ENCODE results near the gene PUS7L. TPM values are rescaled to one million over a fixed set of nuclear protein-coding genes. Genes with fewer than 3 reads are reported as not detected.
"Not testable (repeated sequence)": the region's sequence is repeated elsewhere in the genome, so short reads cannot be mapped to it uniquely, and the experiment has no call there.

Gene PUS7L
- total and polyA plus RNA-seq, 4 donors, result 1.5 to 27.0 (median 6.5) TPM

- no peak overlapping the region for H3K4me3 ChIP-seq
- ATAC-seq (ENCODE audit: insufficient read depth, low FRiP score) (no peak), DNase-seq (peak in 2 of 3 donors; percentile 16 to 24)
- no peaks in the 10 kb centered on the region for H3K4me1 ChIP-seq (ENCODE audit: control insufficient read depth in 5 of 5, insufficient read depth in 5 of 5, low read length in 5 of 5)
- 78 to 81% methylated on average over 2 of the region's 2 CpGs for WGBS, 2 donors
- TF ChIP-seq CTCF (IDR thresholded peaks at IDR 0.05; ENCODE audit: control extremely low read depth, extremely low read depth), result no peak
- H3K36me3 ChIP-seq (ENCODE audit: control insufficient read depth in 4 of 4, insufficient read depth in 4 of 4, low read length in 4 of 4), result peaks cover 0 to 8% (median 2%) of the 10 kb centered on the region in 4 donors
- no peaks in the 10 kb centered on the region for H3K27me3 ChIP-seq (ENCODE audit: control insufficient read depth in 3 of 3, insufficient read depth in 3 of 3, low read length in 2 of 3)
- H3K9me3 ChIP-seq (ENCODE audit: control insufficient read depth in 4 of 4, insufficient read depth in 3 of 4, low read length in 3 of 4), result no peaks in the 10 kb centered on the region
- H3K9ac ChIP-seq (ENCODE audit: insufficient read depth in 1 of 2, low read length in 2 of 2), result no peak overlapping the region
- H3K27ac ChIP-seq (ENCODE audit: low read depth in 1 of 2, low read length in 1 of 2), result no peak overlapping the region
Observed at GRCh38 chr12:43728117-43728516, 30.5 kb downstream of the PUS7L start.

GRCh38 chr12:43723134-43723533 is 35.5 kb downstream of the PUS7L start:
- H3K9me3 ChIP-seq (ENCODE audit: control insufficient read depth in 4 of 4, insufficient read depth in 3 of 4, low read length in 3 of 4), result no peaks in the 10 kb centered on the region
- H3K4me3 ChIP-seq, result no peak overlapping the region
- H3K9ac ChIP-seq (ENCODE audit: insufficient read depth in 1 of 2, low read length in 2 of 2), result no peak overlapping the region
- DNase-seq (no peak), ATAC-seq (ENCODE audit: insufficient read depth, low FRiP score) (no peak)
- H3K27ac ChIP-seq (ENCODE audit: low read depth in 1 of 2, low read length in 1 of 2), result no peak overlapping the region
- H3K36me3 ChIP-seq (ENCODE audit: control insufficient read depth in 4 of 4, insufficient read depth in 4 of 4, low read length in 4 of 4), result no peaks in the 10 kb centered on the region
- no peaks in the 10 kb centered on the region for H3K27me3 ChIP-seq (ENCODE audit: control insufficient read depth in 3 of 3, insufficient read depth in 3 of 3, low read length in 2 of 3)
- TF ChIP-seq CTCF (IDR thresholded peaks at IDR 0.05; ENCODE audit: control extremely low read depth, extremely low read depth), result no peak
- H3K4me1 ChIP-seq (ENCODE audit: control insufficient read depth in 5 of 5, insufficient read depth in 5 of 5, low read length in 5 of 5), result no peaks in the 10 kb centered on the region

- no peaks in the 10 kb centered on the region for H3K27me3 ChIP-seq (ENCODE audit: control insufficient read depth in 3 of 3, insufficient read depth in 3 of 3, low read length in 2 of 3)
- no peaks in the 10 kb centered on the region for H3K4me1 ChIP-seq (ENCODE audit: control insufficient read depth in 5 of 5, insufficient read depth in 5 of 5, low read length in 5 of 5)
- no peaks in the 10 kb centered on the region for H3K9me3 ChIP-seq (ENCODE audit: control insufficient read depth in 4 of 4, insufficient read depth in 3 of 4, low read length in 3 of 4)
- H3K4me3 ChIP-seq, result no peak overlapping the region
- ATAC-seq (ENCODE audit: insufficient read depth, low FRiP score) (no peak), DNase-seq (no peak)
- H3K27ac ChIP-seq (ENCODE audit: low read depth in 1 of 2, low read length in 1 of 2), result no peak overlapping the region
- H3K9ac ChIP-seq (ENCODE audit: insufficient read depth in 1 of 2, low read length in 2 of 2), result no peak overlapping the region
- TF ChIP-seq CTCF (IDR thresholded peaks at IDR 0.05; ENCODE audit: control extremely low read depth, extremely low read depth), result no peak
- no peaks in the 10 kb centered on the region for H3K36me3 ChIP-seq (ENCODE audit: control insufficient read depth in 4 of 4, insufficient read depth in 4 of 4, low read length in 4 of 4)
Observed at GRCh38 chr12:43722621-43723020, 36.0 kb downstream of the PUS7L start.

GRCh38 chr12:43711348-43711747 is 47.2 kb downstream of the PUS7L start:
- DNase-seq (no peak), ATAC-seq (ENCODE audit: insufficient read depth, low FRiP score) (no peak)
- no peaks in the 10 kb centered on the region for H3K36me3 ChIP-seq (ENCODE audit: control insufficient read depth in 4 of 4, insufficient read depth in 4 of 4, low read length in 4 of 4)
- no peak for TF ChIP-seq CTCF (IDR thresholded peaks at IDR 0.05; ENCODE audit: control extremely low read depth, extremely low read depth)
- H3K27ac ChIP-seq (ENCODE audit: low read depth in 1 of 2, low read length in 1 of 2), result no peak overlapping the region
- no peaks in the 10 kb centered on the region for H3K4me1 ChIP-seq (ENCODE audit: control insufficient read depth in 5 of 5, insufficient read depth in 5 of 5, low read length in 5 of 5)
- 34 to 72% methylated on average over 2 of the region's 2 CpGs for WGBS, 2 donors
- H3K9ac ChIP-seq (ENCODE audit: insufficient read depth in 1 of 2, low read length in 2 of 2), result no peak overlapping the region
- H3K9me3 ChIP-seq (ENCODE audit: control insufficient read depth in 4 of 4, insufficient read depth in 3 of 4, low read length in 3 of 4), result peaks cover 0 to 8% (median 0%) of the 10 kb centered on the region in 4 donors
- H3K4me3 ChIP-seq, result no peak overlapping the region
- H3K27me3 ChIP-seq (ENCODE audit: control insufficient read depth in 3 of 3, insufficient read depth in 3 of 3, low read length in 2 of 3), result no peaks in the 10 kb centered on the region

GRCh38 chr12:43703772-43704171 is 54.8 kb downstream of the PUS7L start:
- not testable (repeated sequence) for H3K9ac ChIP-seq (ENCODE audit: insufficient read depth in 1 of 2, low read length in 2 of 2); H3K36me3 ChIP-seq (ENCODE audit: control insufficient read depth in 4 of 4, insufficient read depth in 4 of 4, low read length in 4 of 4); H3K4me1 ChIP-seq (ENCODE audit: control insufficient read depth in 5 of 5, insufficient read depth in 5 of 5, low read length in 5 of 5); ATAC-seq (ENCODE audit: insufficient read depth, low FRiP score); H3K9me3 ChIP-seq (ENCODE audit: control insufficient read depth in 4 of 4, insufficient read depth in 3 of 4, low read length in 3 of 4); H3K27ac ChIP-seq (ENCODE audit: low read depth in 1 of 2, low read length in 1 of 2); H3K27me3 ChIP-seq (ENCODE audit: control insufficient read depth in 3 of 3, insufficient read depth in 3 of 3, low read length in 2 of 3); H3K4me3 ChIP-seq; DNase-seq
- WGBS, 2 donors, result 40 to 71% methylated on average over 2 of the region's 2 CpGs

GRCh38 chr12:43701194-43701593 is 57.4 kb downstream of the PUS7L start:
- H3K9ac ChIP-seq (ENCODE audit: insufficient read depth in 1 of 2, low read length in 2 of 2); H3K27ac ChIP-seq (ENCODE audit: low read depth in 1 of 2, low read length in 1 of 2); H3K4me3 ChIP-seq; H3K9me3 ChIP-seq (ENCODE audit: control insufficient read depth in 4 of 4, insufficient read depth in 3 of 4, low read length in 3 of 4); H3K36me3 ChIP-seq (ENCODE audit: control insufficient read depth in 4 of 4, insufficient read depth in 4 of 4, low read length in 4 of 4); ATAC-seq (ENCODE audit: insufficient read depth, low FRiP score); H3K4me1 ChIP-seq (ENCODE audit: control insufficient read depth in 5 of 5, insufficient read depth in 5 of 5, low read length in 5 of 5); H3K27me3 ChIP-seq (ENCODE audit: control insufficient read depth in 3 of 3, insufficient read depth in 3 of 3, low read length in 2 of 3); DNase-seq: not testable (repeated sequence)
- 65 to 71% methylated on average over 1 of the region's 1 CpG for WGBS, 2 donors

Data from lung (tissue), 12 donors.